GM21528 (cell line): ENCODE measurements around the gene ESYT1.

Experiments used
- ATAC-seq: cut with Tn5 transposase; IDR thresholded peaks from one replicate; pipeline ENCODE4 v1.9.1; 2021; ENCODE audit warnings: mild to moderate bottlenecking, moderate library complexity; ENCODE audit not compliant: unreplicated experiment, low FRiP score

The ESYT1 gene

GRCh38 chr12:56128670-56129205 lies 671 bp downstream of the ESYT1 start:
- ATAC-seq, result peak; percentile 3

GRCh38 chr12:56129206-56129941 lies 1.3 kb downstream of the ESYT1 start:
- ATAC-seq, result peak; percentile 35

- ATAC-seq, result no peak
These were observed 2.0 kb downstream of the ESYT1 start for GRCh38 chr12:56129942-56130495.

- no peak for ATAC-seq
These were observed 2.8 kb downstream of the ESYT1 start for GRCh38 chr12:56130876-56131275.

- ATAC-seq, result no peak
These were observed 6.8 kb downstream of the ESYT1 start for GRCh38 chr12:56134897-56135296.

GRCh38 chr12:56137853-56138571 lies 9.9 kb downstream of the ESYT1 start:
- no peak for ATAC-seq

- no peak for ATAC-seq
These were observed 14.1 kb downstream of the ESYT1 start for GRCh38 chr12:56141946-56142784.

GRCh38 chr12:56143217-56143616 lies 15.2 kb downstream of the ESYT1 start:
- no peak for ATAC-seq

GRCh38 chr12:56143870-56144269 lies 15.8 kb downstream of the ESYT1 start:
- ATAC-seq, result no peak

- no peak for ATAC-seq
These were observed 17.1 kb downstream of the ESYT1 start for GRCh38 chr12:56145217-56145616.

GRCh38 chr12:56146492-56147460 lies 18.7 kb downstream of the ESYT1 start:
- ATAC-seq, result no peak

- ATAC-seq, result no peak
These were observed 22.5 kb downstream of the ESYT1 start for GRCh38 chr12:56150563-56150962.

- ATAC-seq, result peak; percentile 36
These were observed 23.6 kb downstream of the ESYT1 start for GRCh38 chr12:56151672-56152131.

GRCh38 chr12:56152132-56152755 lies 24.2 kb downstream of the ESYT1 start, which contains the start of gene MYL6B:
Gene MYL6B (plus strand): TSS chr12:56152587. CDS start chr12:56153919, 1,332 bp downstream.
- ATAC-seq, result peak; percentile 77

GRCh38 chr12:56152756-56153677 lies 24.9 kb downstream of the ESYT1 start:
- no peak for ATAC-seq

GRCh38 chr12:56153678-56154065 lies 25.6 kb downstream of the ESYT1 start:
- ATAC-seq, result no peak

- ATAC-seq, result no peak
These were observed 26.2 kb downstream of the ESYT1 start for GRCh38 chr12:56154246-56154771.
